A673 (cell line): ENCODE data around the gene AXL.

ENCODE experiments used
- EZH2 ChIP-seq: fragments of 200-600 bp; sonication (generic); IDR thresholded peaks from 2 replicates; pipeline ENCODE4 v1.6.1; 2017; ENCODE audit warnings: borderline replicate concordance, low read depth, mild to moderate bottlenecking, mixed read lengths, antibody characterized with exemption, low read length; ENCODE audit not compliant: poor library complexity, severe bottlenecking
- TF ChIP-seq, protein P1 (sequence below): fragments of 300-800, 200-600 bp; sonication (generic); conservative IDR thresholded peaks from 2 replicates; pipeline ENCODE4 v1.5.1; 2017; ENCODE audit warnings: low read depth, mild to moderate bottlenecking, antibody characterized with exemption, low read length, moderate library complexity, mixed read lengths

DNA sequence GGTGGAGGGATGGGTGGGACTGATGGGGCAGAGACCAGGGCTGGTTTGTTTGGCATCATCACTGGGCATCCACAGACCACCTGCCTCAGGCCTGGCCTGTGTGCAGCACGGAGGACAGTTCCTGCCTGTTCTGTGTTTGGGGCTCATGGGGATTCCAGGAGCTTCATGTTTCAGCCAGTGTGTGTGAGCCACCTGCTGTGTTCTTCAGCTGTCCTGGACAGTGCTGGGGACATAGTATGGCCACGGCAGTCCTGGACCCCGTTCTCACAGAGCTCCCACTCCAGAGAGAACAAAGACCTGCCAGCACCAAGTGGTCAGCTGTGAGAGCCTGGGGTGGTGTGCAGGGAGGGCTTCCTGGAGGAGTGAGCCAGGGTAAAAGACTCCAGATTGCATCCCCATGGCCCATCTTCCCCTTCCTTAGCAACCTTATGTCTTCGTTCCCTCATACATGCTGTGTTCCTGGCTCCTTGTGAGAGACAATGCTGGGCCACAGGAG, 89.0 kb downstream of the AXL start:
- no peak for TF ChIP-seq EZH2
- TF ChIP-seq, protein P1, sequence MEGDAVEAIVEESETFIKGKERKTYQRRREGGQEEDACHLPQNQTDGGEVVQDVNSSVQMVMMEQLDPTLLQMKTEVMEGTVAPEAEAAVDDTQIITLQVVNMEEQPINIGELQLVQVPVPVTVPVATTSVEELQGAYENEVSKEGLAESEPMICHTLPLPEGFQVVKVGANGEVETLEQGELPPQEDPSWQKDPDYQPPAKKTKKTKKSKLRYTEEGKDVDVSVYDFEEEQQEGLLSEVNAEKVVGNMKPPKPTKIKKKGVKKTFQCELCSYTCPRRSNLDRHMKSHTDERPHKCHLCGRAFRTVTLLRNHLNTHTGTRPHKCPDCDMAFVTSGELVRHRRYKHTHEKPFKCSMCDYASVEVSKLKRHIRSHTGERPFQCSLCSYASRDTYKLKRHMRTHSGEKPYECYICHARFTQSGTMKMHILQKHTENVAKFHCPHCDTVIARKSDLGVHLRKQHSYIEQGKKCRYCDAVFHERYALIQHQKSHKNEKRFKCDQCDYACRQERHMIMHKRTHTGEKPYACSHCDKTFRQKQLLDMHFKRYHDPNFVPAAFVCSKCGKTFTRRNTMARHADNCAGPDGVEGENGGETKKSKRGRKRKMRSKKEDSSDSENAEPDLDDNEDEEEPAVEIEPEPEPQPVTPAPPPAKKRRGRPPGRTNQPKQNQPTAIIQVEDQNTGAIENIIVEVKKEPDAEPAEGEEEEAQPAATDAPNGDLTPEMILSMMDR = no peak
